ENCODE results near the gene DPPA2.

Gene DPPA2

DNA sequence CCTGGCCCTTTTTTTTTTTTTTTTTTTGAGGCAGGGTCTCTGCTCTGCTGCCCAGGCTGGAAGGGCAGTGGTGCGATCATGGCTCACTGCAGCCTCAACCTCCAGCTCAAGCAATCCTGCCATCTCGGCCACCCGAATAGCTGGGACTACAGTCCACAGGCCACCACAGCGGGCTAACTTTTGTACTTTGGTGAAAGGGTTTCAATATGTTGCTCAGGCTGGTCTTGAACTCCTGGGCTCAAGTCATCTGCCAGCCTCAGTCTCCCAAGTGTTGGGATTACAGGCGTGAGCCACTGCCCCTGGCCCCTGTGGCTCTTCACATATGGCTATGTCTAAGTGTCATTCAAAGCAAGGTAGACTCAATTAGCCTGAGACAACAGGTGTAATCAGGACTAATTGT is 8.8 kb upstream of the DPPA2 start:
- DNase-seq (ENCODE audit: low read depth in 2 of 2) = no peak

DNA sequence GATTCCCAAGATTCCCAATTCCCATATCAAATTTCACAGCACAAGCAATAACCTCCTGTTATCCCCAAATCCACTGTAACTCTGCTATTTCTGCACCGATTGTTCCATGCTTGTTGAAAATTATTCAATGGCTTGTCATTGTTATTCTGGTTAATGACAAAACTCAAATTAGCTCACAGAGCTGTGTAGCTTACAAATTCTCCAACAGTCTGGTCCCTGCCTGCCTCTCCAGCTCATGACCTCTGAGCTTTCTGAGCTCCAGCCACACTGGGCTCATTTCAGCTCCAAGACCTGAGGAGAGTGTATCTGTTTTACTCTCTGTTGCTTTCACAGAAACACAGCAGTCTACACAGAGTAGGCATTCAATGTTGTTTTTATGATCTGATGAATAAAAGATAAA is 3.3 kb downstream of the DPPA2 start:
- DNase-seq (ENCODE audit: low read depth in 2 of 2) = no peak

- no peak for DNase-seq (ENCODE audit: low read depth in 2 of 2)
Measured at GRCh38 chr3:109297496-109297895, 18.8 kb downstream of the DPPA2 start.

DNA sequence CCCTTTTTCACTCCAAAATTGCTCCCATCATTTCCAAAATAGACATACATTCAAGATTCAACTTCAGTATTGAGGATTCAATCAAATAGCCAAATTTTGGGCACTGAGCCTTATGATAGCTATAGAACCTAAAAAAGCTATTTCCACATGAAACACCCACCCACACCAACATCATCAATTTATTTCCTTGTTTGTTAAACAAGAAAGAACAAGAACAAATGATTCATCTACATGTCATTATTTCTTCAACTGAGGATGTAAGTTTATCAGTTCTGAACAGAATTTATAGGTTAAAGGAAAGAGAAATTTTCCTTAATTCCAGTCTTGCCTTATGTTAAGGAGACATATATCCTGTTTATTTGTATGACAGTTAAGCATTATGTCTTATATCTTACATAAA is 32.2 kb downstream of the DPPA2 start:
- DNase-seq (ENCODE audit: low read depth in 2 of 2) = no peak

- DNase-seq (ENCODE audit: low read depth in 2 of 2) = no peak
Measured at GRCh38 chr3:109278546-109278945, 37.8 kb downstream of the DPPA2 start.

DNA sequence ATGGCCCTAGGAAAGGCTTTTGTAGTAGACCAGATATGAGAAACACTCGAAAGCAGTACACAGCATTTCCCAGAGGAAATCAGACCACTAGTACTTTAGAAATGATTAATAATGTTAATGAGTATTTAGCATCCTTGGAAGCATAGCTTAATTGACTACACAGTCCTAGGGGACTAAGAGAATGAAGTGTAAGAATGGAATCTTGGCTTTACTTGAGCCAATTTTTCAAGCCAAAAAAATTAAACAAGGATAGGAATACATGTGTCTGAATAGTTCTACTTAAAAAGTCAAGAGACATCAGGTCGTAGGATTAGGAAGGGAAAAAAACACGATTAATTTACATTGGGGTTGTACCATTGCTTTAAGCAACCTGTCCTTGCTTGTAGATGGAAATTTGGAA is 38.2 kb downstream of the DPPA2 start:
- DNase-seq (ENCODE audit: low read depth in 2 of 2) = no peak

DNA sequence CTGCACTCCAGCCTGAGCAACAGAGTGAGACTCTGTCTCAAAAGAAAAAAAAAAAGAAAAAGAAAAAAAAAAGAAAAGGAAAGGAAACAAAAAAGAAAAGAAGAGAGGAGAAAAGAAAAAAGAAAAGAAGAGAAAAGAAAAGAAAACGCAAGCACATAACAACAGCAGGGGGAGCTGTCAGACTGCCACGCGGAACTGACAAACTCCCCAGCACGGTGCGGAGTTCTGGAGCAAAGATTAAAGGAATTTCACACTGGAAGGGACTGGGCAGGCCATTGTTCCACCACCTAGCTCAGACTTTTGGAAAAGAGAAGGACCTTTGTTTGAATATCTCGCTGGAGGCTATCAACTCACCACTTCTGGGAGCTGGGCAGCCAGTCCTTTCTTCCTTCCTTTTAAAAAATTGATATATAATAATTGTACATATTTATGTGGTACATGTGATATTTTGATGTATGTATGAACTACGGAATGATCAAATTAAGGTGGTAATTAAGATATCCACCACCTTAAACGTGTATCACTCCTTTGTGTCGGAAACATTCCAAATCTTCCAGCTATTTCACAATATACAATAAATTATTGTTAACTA is 40.5 kb downstream of the DPPA2 start:
- DNase-seq (ENCODE audit: low read depth in 2 of 2) = no peak

- DNase-seq (ENCODE audit: low read depth in 2 of 2) = no peak
Measured at GRCh38 chr3:109270779-109271178, 45.5 kb downstream of the DPPA2 start.

DNA sequence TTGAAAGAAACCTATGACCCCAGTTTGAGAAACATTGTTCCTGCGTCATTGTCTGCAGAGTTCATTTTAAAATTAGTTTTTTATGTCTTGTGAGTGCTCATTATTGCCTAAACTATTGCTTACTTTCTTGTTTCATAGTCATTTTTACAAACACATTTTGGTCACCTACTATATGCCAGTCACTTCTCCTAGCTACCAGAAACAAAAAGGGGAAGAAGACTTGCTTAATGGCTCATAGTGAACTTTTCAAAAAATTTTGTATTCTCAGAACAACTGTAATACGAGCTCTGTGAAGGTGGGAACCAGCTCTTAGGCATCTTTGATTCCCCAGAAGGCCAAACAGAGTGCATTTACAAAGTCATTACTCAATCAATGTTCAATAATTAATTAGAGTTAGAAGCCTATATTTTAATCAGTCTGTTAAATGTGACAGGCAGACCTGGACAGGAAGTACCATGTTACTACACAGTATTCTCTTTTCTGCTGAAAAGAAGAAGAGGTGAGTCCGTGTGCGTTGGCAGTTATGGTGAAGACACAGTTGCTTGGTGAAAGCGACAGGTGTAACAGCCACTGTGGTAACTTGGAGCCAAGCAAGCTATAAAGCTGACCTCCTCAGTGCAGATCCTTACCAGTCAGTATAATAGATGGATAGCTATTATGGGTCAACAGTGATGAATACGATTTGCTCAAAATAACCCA is 46.6 kb downstream of the DPPA2 start:
- DNase-seq (ENCODE audit: low read depth in 2 of 2) = no peak

DNA sequence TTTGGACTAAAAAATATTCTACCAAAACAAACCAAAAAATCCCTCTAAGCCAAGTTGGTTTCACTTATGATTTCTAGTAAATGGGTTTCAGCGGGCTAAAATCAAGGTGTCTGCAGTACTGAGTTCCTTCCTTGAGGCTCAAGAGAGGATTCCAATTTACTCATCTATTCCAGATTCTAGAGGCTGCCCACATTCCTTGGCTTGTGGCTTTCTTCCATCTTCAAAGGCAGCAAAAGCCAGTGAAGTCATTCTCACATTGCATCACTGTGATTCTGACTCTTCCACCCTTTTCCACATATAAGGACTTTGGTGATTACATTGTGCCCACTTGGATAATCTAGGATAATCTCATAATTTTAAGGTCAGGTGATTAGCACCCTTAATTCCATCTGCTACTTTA is 48.1 kb downstream of the DPPA2 start:
- no peak for DNase-seq (ENCODE audit: low read depth in 2 of 2)

- DNase-seq (ENCODE audit: low read depth in 2 of 2) = no peak
Measured at GRCh38 chr3:109265295-109265694, 51.0 kb downstream of the DPPA2 start.

DNA sequence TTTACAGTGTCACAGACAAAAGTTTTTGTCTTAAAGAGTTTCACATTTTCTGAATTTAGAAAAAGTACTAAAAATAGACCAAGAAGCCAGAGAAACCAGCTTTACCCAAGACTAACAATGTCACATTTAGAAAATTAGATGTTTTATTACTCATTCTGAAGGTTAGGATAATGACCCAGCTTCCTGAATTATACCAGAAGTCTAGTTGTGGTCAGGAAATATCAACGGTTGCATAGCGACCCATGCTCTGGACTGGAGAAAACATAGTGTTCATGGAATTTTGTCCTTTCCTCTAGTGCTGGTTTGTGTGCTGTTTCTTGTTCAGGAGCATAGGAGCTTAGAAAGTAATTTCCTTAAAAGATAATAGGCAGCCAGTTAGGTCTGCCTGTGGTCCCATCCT is 59.0 kb downstream of the DPPA2 start:
- DNase-seq (ENCODE audit: low read depth in 2 of 2) = no peak

DNA sequence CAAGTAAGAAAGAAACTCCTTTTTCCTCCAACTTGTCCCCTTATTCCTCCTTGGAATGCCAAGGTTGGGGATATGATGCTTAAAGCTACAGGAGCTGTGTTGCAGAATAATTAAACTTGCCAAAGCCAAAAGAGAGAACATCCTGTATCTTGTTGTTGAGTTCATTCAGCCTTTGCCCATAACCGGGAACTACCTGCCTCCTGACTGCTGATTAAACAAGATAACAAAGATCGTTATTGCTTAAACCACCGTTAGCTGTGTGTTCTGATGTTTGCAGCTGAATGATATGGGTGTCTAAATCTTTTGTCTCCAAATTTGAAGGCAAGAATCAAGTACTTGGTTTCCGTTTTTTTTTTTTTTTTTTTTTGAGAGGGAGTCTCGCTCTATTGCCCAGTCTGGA is 61.5 kb downstream of the DPPA2 start:
- no peak for DNase-seq (ENCODE audit: low read depth in 2 of 2)

- no peak for DNase-seq (ENCODE audit: low read depth in 2 of 2)
Measured at GRCh38 chr3:109252641-109253040, 63.7 kb downstream of the DPPA2 start.
